GM13976 (cell line): ENCODE data around the gene RPH3AL.

Experiments used
- DNase-seq: peaks from one replicate; pipeline ENCODE4 v3.0.0; 2012; ENCODE audit warnings: low spot score
- in situ Hi-C: fragments of 300-500 bp; cut with MboI; formaldehyde crosslinking; loops from one replicate; pipeline ENCODE4 v1.12.0; 2022; ENCODE audit warnings: low sequenced_read_pairs, mixed read lengths, inconsistent platforms; ENCODE audit not compliant: unreplicated experiment
- TF ChIP-seq, protein P1 (sequence below): IDR thresholded peaks from 2 replicates; pipeline ENCODE4 v1.5.1; 2012; ENCODE audit warnings: borderline replicate concordance, mild to moderate bottlenecking; ENCODE audit not compliant: insufficient read depth; ENCODE audit errors: extremely low read depth, missing control alignments, control extremely low read depth

The RPH3AL gene

DNA sequence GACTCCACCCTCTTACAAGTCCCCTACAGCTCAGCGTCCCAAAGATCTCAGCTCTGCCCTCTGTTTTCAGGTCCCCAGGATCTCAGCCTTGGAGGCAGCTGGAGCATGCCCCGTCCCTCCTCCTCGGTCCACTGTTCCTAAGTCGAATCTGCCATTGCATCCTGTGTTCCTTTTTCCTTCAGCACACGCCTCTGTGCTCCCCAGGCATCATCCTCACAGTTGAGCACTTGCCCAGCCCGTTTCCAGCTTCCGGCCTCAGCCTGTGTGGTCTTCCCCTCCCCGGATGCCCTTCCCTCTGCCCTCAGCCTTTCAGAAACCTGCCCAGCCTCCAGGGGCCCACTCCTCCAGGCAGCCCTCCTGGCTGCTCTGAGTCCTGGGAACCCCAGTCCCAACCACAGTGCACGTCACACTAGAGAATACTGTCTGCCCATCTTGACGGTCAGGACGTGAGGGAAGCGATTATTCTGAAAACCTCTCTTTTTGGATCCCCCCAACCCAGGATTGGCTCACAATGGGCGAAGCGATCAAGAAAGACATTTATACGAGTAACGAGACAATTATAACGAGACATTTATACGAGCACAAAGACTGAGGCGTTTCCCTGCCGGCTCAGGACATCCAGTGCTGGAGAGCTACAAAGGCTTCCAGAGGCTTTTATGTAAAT lies 41.4 kb downstream of the RPH3AL start:
- DNase-seq = no peak
- in situ Hi-C loops = no loop called here
- TF ChIP-seq, protein P1, sequence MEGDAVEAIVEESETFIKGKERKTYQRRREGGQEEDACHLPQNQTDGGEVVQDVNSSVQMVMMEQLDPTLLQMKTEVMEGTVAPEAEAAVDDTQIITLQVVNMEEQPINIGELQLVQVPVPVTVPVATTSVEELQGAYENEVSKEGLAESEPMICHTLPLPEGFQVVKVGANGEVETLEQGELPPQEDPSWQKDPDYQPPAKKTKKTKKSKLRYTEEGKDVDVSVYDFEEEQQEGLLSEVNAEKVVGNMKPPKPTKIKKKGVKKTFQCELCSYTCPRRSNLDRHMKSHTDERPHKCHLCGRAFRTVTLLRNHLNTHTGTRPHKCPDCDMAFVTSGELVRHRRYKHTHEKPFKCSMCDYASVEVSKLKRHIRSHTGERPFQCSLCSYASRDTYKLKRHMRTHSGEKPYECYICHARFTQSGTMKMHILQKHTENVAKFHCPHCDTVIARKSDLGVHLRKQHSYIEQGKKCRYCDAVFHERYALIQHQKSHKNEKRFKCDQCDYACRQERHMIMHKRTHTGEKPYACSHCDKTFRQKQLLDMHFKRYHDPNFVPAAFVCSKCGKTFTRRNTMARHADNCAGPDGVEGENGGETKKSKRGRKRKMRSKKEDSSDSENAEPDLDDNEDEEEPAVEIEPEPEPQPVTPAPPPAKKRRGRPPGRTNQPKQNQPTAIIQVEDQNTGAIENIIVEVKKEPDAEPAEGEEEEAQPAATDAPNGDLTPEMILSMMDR = no peak

DNA sequence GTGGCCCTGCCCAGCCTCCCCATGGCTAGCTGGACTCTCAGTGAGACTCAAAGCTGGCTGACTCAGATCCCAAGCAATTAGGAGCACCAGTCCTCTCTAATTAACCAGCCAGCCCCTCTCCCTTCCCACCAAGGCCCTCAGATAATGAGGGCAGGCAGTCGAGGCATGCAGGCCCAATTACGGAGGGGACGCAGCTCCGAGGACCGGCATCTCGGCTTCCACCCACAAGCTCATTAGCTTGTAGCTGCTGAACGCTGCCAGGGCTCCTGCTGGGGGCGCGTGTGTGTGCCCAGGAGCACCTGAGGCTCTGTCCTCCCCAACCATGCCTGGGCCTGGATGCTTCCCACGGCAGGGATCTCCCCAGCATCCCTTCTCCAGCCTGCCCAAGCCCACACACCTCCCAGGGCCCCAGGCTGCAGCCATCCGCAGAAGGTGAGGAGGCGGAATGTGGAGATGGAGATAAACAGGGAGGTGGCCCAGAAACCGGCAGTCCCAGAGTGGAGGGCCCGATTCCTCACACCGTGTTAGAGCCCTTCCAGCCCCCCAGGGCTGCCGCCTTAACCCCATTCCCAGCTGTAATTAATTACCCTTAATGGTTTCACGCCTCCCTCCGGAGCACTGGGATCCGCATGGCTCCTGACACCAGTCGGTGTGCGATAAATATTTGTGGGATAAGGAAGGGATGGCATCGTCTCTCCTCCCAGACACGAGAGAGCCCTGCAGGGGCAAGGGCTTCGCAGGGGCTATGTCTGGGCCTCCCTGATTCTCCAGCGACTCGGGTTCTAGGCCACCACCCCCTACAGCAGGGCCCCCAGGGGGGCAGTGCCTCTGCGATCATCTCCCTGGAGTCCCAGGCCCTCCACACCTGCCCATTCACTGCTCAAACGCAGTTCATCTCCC lies 42.2 kb downstream of the RPH3AL start:
- TF ChIP-seq, protein P1 = no peak
- no peak for DNase-seq
- in situ Hi-C loops = no loop called here

DNA sequence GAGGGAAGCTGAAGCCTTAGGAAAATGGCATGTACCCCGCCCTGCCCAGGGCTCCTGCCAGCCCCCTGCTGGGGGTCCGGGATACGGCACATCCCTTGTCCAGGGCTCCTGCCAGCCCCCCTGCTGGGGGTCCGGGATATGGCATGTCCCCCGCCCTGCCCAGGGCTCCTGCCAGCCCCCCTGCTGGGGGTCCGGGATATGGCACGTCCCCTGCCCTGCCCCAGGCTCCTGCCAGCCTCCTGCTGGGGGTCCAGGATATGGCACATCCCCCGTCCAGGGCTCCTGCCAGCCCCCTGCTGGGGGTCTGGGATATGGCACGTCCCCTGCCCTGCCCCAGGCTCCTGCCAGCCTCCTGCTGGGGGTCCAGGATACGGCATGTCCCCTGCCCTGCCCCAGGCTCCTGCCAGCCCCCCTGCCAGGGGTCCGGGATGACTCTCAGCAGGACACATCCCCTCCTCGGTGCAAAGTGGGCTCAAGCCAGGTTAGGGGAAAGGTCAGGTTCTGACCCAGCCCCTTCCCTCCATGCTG lies 43.2 kb downstream of the RPH3AL start:
- TF ChIP-seq, protein P1 = no peak
- no peak for DNase-seq
- in situ Hi-C loops = no loop called here

DNA sequence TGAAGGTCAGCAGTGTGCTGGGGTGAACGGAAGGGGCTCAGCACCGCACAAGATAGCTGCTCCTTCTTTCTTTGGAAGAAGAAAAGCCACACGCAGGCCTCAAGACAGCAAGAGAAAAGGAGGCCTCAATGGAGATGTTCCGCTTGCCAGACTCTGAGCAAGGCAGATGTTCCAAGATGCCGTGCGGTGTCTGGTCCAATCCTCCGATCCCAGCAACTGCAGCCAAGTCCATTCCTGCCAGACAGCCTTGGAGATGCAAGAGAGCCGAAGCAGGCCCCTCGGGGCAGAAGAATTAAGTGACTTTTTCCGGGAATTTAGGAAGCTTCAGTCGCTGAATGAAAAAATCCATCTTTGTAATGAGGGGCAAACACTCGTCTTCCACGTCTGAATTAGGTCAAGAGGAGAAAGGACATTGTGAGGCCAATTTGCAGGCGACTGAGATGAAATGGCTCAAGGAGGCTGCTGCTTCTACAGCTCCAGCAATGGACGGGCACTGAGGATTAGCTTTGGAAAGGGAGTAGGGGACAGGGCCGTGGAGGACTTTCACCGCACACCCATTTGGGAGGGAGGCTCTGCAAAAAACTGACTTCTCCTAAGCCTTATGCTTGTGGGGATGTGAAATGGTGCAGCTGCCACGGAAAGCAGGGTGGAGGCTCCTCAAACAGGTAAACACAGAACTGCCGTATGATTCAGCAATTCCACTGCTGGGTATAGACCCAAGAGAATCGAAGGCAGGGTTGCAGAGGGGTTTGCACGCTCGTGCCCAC lies 44.7 kb downstream of the RPH3AL start:
- DNase-seq = no peak
- in situ Hi-C loops = no loop called here
- TF ChIP-seq, protein P1 = no peak

DNA sequence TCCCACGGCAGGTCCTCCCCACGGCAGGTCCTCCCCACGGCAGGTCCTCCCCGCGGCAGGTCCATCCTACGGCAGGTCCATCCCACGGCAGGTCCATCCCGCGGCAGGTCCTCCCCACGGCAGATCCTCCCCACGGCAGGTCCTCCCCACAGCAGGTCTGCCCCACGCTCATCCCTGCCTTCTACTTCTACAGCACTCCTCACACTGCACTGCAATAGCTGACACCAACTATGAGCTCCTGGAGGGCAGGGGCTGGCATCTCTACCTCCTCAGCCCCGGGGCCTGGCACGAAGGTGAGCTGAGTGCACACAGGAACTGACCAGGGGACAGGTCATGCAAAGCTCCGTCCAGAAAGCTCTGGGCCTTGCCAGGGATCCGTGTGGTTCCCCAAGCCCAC lies 45.3 kb downstream of the RPH3AL start:
- in situ Hi-C loops = no loop called here
- TF ChIP-seq, protein P1 = no peak

DNA sequence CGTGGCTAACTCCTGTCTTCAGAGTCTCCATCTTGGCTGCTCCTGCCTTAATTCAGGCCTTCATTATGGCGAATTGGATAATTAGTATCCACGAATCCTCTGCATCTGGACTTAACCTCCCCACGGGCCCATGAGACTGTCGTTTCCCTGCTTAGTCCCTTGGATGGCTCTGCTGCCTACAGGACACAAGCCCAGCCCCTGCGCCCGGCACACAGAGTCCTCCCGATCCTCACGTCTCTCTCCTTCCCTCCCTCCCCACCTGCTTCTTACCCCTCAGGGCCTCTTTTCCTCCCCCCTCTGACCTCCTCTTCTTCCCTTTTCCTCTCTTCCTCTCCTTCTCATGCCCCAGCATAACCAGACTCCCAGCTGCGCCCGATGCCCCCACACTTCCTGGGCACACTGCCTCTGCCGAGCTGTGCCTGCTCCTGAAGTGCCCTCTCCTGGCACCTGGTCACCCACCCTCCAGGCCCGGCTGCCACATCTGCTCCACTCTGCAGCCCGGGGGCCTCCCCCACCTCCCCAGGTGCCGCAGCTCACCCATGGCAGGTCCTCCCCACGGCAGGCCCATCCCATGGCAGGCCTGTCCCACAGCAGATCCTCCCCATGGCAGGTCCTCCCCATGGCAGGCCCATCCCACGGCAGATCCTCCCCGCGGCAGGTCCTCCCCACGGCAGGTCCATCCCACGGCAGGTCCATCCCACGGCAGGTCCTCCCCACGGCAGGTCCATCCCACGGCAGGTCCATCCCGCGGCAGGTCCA lies 45.9 kb downstream of the RPH3AL start:
- TF ChIP-seq, protein P1 = no peak
- no peak for DNase-seq
- in situ Hi-C loops = no loop called here

More for the DNA sequence above, 45.3 kb downstream of the RPH3AL start:
- no peak for DNase-seq
